Lower lobe of right lung (tissue), 2 donors: ENCODE measurements around the gene KCNAB2. TPM values are rescaled to one million over a fixed set of nuclear protein-coding genes. Genes with fewer than 3 reads are reported as not detected.
A peak's percentile ranks its signal among the peaks of the same experiment; 100 is the strongest.
"Not testable (repeated sequence)": the region's sequence is repeated elsewhere in the genome, so short reads cannot be mapped to it uniquely, and the experiment has no call there.

Experiments
- ATAC-seq, 2 donors: fragments of 200-7000 bp; cut with Tn5 transposase; one replicate each; pipeline ENCODE4 v1.9.1; 2020 to 2022; ENCODE audit warnings: mild to moderate bottlenecking in 2 of 2, moderate library complexity in 2 of 2
- DNase-seq: peaks from one replicate; pipeline ENCODE4 v3.0.0-alpha.2; 2020
- H3K27ac ChIP-seq: fragments of 200-600 bp; one replicate; pipeline ENCODE4 v1.8.0; 2022
- H3K27me3 ChIP-seq: fragments of 200-600 bp; one replicate; pipeline ENCODE4 v1.8.0; 2022; ENCODE audit warnings: low read depth
- H3K36me3 ChIP-seq: fragments of 200-600 bp; one replicate; pipeline ENCODE4 v1.8.0; 2022; ENCODE audit warnings: mild to moderate bottlenecking
- H3K4me1 ChIP-seq: fragments of 200-600 bp; one replicate; pipeline ENCODE4 v1.8.0; 2022
- H3K4me3 ChIP-seq: fragments of 200-600 bp; one replicate; pipeline ENCODE4 v1.8.0; 2022; ENCODE audit warnings: mild to moderate bottlenecking
- H3K9me3 ChIP-seq: fragments of 200-600 bp; one replicate; pipeline ENCODE4 v1.8.0; 2022
- intact Hi-C: fragments of 100-400 bp; cut with DNase I; formaldehyde crosslinking; loops from one replicate; pipeline ENCODE4 v1.11.0; 2022
- total RNA-seq: library from RNA; stranded (reverse); fragmentation: NEBNext Ultra II Directional; extraction: Animal tissue kit (Norgen Biotek cat#: 25700); gene quantifications from one replicate; pipeline ENCODE4 v1.2.1, GENCODE V29; 2021
- TF ChIP-seq, protein P1 (sequence below): fragments of 200-600 bp; IDR thresholded peaks from one replicate; pipeline ENCODE4 v1.8.0; 2022; ENCODE audit warnings: antibody characterized with exemption, mild to moderate bottlenecking
- donor health status: DM: no; HTN: yes; CAD: no; lungs with severe emphysema.

The KCNAB2 gene
- total RNA-seq, 1 donor from 2014 or later: 119 TPM

- Histone ChIP-seq H3K9me3 (no peaks in the 10 kb centered on the region), H3K4me3 (no peak overlapping the region), H3K27ac (no peak overlapping the region), H3K36me3 (no peaks in the 10 kb centered on the region), H3K4me1 (peaks cover 5% of the 10 kb centered on the region), H3K27me3 (no peaks in the 10 kb centered on the region)
- intact Hi-C loops: no loop called here
- DNase-seq (no peak), ATAC-seq (no peak)
- TF ChIP-seq, protein P1, sequence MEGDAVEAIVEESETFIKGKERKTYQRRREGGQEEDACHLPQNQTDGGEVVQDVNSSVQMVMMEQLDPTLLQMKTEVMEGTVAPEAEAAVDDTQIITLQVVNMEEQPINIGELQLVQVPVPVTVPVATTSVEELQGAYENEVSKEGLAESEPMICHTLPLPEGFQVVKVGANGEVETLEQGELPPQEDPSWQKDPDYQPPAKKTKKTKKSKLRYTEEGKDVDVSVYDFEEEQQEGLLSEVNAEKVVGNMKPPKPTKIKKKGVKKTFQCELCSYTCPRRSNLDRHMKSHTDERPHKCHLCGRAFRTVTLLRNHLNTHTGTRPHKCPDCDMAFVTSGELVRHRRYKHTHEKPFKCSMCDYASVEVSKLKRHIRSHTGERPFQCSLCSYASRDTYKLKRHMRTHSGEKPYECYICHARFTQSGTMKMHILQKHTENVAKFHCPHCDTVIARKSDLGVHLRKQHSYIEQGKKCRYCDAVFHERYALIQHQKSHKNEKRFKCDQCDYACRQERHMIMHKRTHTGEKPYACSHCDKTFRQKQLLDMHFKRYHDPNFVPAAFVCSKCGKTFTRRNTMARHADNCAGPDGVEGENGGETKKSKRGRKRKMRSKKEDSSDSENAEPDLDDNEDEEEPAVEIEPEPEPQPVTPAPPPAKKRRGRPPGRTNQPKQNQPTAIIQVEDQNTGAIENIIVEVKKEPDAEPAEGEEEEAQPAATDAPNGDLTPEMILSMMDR: no peak
Measured at GRCh38 chr1:6011946-6012258, 33.8 kb upstream of the KCNAB2 start.

DNA sequence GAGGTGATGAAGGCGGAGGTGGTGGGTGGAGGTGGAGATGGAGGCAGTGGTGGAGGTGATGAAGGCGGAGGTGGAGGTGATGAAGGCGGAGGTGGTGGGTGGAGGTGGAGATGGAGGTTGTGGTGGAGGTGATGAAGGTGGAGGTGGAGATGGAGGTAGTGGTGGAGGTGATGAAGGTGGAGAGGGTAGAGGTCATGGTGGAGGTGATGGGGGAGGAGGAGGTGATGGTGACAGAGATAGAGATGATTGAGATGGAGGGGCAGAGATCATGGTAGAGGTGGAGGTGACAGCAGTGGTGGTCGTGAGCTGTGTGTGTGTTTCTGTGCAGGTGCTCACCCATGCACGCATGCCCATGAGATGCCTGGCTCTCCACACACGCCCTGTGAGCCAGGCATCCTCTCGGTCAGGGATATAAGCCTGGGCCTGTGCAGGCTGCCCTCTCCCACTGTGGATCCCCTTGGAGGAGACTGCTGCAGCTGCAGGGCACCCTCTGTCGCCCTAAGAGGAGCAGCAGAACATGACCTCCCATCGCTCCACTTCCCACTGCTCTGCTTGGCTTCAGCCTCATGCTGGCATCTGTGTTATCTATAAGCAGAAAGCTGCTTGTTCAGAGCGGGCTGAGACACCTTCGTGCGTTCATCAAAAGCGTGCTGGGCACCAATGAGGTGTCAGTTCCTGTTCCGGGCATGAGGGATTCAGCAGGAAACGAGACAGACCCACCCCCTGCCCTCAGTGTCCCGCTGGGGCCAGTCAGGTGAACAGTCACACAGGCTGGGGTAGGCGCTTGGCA, 33.0 kb upstream of the KCNAB2 start:
- Histone ChIP-seq H3K27ac (no peak overlapping the region), H3K4me1 (peaks cover 5% of the 10 kb centered on the region), H3K4me3 (no peak overlapping the region), H3K9me3 (no peaks in the 10 kb centered on the region), H3K27me3 (no peaks in the 10 kb centered on the region), H3K36me3 (no peaks in the 10 kb centered on the region)
- intact Hi-C loops: no loop called here
- ATAC-seq: no peak
- DNase-seq: peak; percentile 31
- TF ChIP-seq, protein P1: no peak

- ATAC-seq (no peak), DNase-seq (peak; percentile 27)
- intact Hi-C loops: no loop called here
- TF ChIP-seq, protein P1: no peak
- H3K4me1 ChIP-seq: peaks cover 5% of the 10 kb centered on the region
- H3K36me3 ChIP-seq: no peaks in the 10 kb centered on the region
- H3K27me3 ChIP-seq: no peaks in the 10 kb centered on the region
- no peak overlapping the region for H3K27ac ChIP-seq
- H3K4me3 ChIP-seq: no peak overlapping the region
- H3K9me3 ChIP-seq: no peaks in the 10 kb centered on the region
Measured at GRCh38 chr1:6013491-6013890, 32.2 kb upstream of the KCNAB2 start.

DNA sequence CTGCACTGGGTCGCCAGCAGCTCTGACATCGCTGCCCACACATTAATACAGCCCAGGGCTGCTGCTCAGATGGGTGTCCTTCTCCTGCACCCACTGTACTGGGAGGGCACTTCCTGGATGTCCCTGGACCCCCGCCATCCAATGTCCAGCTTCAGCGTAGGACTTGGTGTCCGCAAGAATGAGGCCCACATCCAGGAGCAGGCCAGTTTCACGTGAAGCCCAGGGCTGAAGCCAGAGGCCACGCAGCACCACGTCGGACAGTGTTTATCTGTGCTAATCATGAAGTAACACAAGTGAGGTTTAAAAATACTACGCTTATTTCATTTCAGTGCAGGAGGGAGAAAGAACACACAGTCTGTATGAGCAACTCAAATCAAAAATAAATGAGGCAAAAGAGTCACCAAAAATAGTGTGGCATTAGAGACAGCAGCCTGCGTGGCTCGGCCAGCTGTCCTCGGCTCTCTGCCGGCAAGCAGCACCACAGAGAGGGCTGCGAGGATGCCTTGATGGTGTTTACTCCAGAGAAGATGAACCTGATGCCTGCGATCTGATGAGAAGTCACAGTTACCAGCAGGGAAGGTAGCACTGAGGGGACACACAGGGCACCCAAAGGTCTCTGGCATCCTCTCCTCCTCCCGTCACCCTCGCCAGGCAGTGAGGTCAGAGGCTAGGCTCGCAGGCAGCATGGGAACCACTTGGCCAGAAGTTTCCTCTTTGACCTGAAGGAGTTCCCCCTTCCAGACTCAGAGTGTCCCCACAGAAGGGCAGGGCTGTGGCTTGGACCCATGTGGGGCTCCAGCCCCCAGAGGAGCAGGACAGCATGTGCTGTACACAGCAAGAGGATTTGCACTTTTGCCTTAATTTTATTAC, 31.3 kb upstream of the KCNAB2 start:
- Histone ChIP-seq H3K9me3 (no peaks in the 10 kb centered on the region), H3K27ac (no peak overlapping the region), H3K4me3 (no peak overlapping the region), H3K4me1 (peaks cover 5% of the 10 kb centered on the region), H3K27me3 (no peaks in the 10 kb centered on the region), H3K36me3 (no peaks in the 10 kb centered on the region)
- peak; percentile 77 for DNase-seq
- TF ChIP-seq, protein P1: no peak
- intact Hi-C loops: no loop called here
- peak; percentile 75 to 93 for ATAC-seq

GRCh38 chr1:6016191-6016865, 29.4 kb upstream of the KCNAB2 start:
- Histone ChIP-seq H3K9me3 (no peaks in the 10 kb centered on the region), H3K36me3 (no peaks in the 10 kb centered on the region), H3K4me1 (no peaks in the 10 kb centered on the region), H3K27ac (no peak overlapping the region), H3K4me3 (no peak overlapping the region), H3K27me3 (no peaks in the 10 kb centered on the region)
- ATAC-seq (no peak), DNase-seq (no peak)
- intact Hi-C loops: no loop called here
- TF ChIP-seq, protein P1: no peak

DNA sequence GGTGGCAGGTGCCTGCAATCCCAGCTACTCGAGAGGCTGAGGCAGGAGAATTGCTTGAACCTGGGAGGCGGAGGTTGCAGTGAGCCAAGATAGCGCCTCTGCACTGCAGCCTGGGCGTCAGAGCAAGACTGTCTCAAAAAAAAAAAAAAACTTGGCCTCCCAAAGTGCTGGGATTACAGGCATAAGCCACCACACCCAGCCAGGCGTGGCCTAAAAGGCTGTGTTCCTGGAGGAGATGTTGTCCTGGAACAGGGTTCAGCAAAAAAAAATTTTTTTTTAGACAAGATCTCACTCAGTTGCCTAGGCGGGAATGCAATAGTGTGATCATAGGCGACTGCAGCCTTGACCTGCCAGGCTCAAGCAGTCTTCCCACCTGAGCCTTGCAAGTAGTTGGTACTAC, 28.0 kb upstream of the KCNAB2 start:
- H3K9me3 ChIP-seq, H3K4me1 ChIP-seq, H3K27ac ChIP-seq, H3K4me3 ChIP-seq, H3K27me3 ChIP-seq, ATAC-seq, DNase-seq, H3K36me3 ChIP-seq, intact Hi-C loops: not testable (repeated sequence)
